ENCODE data around the gene SMG9.

Gene SMG9

DNA sequence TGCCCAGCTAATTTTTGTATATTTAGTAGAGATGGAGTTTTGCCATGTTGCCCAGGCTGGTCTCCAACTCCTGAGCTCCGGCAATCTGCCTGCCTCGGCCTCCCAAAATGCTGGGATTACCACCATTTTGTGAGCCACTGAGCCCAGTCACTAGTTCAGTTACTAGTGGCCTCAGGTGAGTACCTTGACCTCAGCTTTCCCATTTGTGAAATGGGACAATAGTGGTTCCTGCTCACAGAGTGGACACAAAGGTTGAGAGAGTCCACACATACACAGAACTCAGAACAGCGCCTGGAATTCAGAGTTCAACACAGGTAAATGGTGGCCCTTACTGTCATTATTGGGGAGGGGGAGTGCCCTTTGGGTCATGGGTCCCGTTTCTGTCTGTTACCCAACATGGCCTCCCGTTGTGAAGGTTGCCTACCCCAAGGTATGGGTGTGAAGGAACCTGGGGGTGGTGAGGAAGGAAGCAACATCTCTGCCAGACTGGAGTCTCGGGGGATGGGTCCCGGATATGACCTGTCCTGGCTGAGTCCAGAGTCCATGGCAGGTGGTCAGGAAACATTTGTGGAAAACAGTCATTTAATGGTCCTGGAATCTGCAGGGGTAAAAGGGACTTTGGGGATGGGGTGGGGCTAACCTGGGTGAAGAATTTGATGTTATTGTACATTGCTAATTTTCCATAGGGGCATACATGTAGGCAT lies 50.6 kb downstream of the SMG9 start:
- Histone ChIP-seq H3K27me3 (replicated peaks) (no peaks in the 10 kb centered on the region), H3K36me3 (replicated peaks) (no peaks in the 10 kb centered on the region), H3K27ac (no peak overlapping the region), H3K4me3 (ENCODE audit: low read depth, low read length) (no peak overlapping the region)
- TF ChIP-seq, protein P1, sequence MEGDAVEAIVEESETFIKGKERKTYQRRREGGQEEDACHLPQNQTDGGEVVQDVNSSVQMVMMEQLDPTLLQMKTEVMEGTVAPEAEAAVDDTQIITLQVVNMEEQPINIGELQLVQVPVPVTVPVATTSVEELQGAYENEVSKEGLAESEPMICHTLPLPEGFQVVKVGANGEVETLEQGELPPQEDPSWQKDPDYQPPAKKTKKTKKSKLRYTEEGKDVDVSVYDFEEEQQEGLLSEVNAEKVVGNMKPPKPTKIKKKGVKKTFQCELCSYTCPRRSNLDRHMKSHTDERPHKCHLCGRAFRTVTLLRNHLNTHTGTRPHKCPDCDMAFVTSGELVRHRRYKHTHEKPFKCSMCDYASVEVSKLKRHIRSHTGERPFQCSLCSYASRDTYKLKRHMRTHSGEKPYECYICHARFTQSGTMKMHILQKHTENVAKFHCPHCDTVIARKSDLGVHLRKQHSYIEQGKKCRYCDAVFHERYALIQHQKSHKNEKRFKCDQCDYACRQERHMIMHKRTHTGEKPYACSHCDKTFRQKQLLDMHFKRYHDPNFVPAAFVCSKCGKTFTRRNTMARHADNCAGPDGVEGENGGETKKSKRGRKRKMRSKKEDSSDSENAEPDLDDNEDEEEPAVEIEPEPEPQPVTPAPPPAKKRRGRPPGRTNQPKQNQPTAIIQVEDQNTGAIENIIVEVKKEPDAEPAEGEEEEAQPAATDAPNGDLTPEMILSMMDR (IDR thresholded peaks at IDR 0.05; ENCODE audit: low read depth, low read length, missing control alignments): no peak
- DNase-seq: no peak
- in situ Hi-C loops (cut with HindIII; ENCODE audit: low pct_ligation_motif_present, low sequenced_read_pairs): no loop called here

DNA sequence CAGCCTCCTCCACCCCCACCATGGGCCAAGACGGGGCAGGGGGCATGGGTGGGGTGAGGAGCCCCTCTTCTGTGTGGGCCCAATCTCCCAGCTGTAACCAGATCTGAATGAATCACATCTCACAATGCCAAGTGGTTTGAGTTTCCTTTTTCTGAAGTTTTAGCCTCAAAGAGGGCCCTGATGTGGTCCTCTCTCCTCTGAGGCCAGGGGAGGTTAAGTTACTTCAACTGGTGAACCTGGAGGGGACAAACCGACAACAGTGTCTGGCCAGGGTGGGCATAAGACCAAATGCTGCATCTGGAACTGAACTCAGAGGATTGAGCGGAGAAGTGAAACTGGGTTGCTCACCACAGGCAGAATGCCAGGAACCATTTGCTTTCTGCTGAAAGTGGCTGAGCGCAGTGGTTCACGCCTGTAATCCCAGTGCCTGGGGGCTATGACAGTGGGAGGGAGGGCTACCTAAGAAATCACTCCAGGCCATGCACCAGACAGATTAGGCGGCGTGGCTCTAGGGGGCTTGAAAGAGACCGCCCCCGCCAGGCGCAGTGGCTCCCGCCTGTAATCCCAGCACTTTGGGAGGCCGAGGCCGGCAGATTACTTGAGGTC lies 54.3 kb downstream of the SMG9 start:
- Histone ChIP-seq H3K27ac (peak overlapping the region; percentile 87), H3K36me3 (replicated peaks) (no peaks in the 10 kb centered on the region), H3K27me3 (replicated peaks) (no peaks in the 10 kb centered on the region), H3K4me3 (ENCODE audit: low read depth, low read length) (no peak overlapping the region)
- peak; percentile 41 for DNase-seq
- TF ChIP-seq, protein P1 (IDR thresholded peaks at IDR 0.05; ENCODE audit: low read depth, low read length, missing control alignments): no peak
- in situ Hi-C loops (cut with HindIII; ENCODE audit: low pct_ligation_motif_present, low sequenced_read_pairs): no loop called here

DNA sequence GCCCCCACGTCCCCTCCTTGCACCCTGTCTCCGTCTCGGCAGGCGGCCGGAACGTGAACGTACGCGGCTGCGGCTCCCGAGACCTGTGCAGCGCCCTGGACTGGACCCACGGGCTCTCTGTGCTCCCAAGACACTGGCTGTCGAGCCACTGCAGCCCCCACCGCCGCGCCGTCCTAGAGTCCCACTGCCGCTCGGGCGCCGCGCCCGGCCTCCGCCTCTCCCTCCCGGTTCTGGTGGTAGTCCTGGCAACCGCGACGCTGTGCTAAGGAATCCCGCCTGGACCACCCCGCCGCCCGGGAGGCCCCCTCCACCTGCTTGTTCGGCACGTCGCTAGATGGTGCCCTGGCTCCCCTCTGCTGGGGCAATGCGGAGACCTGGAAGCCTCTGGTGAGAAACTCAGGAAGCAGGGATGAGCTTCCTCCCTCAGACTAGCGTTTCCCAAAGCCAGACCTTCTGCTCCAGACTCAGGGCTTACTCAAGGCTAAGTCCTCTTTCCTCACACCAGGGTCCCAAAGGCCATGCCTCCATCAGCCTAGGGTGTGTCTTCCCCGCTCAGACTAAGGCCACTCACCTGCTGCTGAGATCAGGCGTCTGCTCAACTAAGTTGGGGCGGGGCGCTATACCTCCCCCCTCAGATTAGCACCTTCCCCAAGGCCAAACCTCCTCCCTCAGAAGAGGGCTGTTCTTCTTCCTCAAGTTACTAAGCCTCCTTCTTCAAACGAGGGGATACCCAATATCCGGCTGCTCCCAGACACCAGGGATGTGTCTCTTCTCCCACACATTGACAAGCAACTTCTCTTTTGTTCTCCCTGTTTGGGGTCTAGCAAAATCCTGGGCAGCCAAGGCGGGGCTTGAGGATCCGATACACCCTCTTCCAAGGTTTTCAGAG lies 55.0 kb downstream of the SMG9 start:
- Histone ChIP-seq H3K36me3 (replicated peaks) (no peaks in the 10 kb centered on the region), H3K4me3 (ENCODE audit: low read depth, low read length) (peak overlapping the region; percentile 42), H3K27ac (peak overlapping the region; percentile 87), H3K27me3 (replicated peaks) (no peaks in the 10 kb centered on the region)
- in situ Hi-C loops (cut with HindIII; ENCODE audit: low pct_ligation_motif_present, low sequenced_read_pairs): no loop called here
- TF ChIP-seq, protein P1 (IDR thresholded peaks at IDR 0.05; ENCODE audit: low read depth, low read length, missing control alignments): peak; percentile 25
- DNase-seq: peak; percentile 11

DNA sequence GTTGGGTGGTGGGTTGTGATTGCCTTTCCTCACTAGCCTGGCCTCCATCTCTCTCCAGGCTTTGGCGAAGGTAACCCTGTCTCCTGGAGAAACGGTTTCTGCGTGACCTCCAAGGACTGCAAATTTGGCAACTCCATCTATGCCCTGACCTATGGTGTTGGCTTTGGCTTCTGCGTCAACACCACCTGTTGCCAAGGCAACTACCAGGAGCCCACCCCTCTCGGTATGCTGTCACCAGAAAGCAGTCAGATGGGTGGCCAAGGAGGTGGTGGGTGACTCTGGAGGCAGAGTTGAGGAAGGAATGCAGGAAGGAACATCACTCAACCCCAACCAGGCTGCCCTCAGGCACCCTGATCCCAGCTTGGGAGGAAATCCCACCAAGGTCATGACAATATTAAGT lies 57.5 kb downstream of the SMG9 start:
- no peak for DNase-seq
- in situ Hi-C loops (cut with HindIII; ENCODE audit: low pct_ligation_motif_present, low sequenced_read_pairs): no loop called here
- Histone ChIP-seq H3K4me3 (ENCODE audit: low read depth, low read length) (no peak overlapping the region), H3K27ac (no peak overlapping the region), H3K36me3 (replicated peaks) (no peaks in the 10 kb centered on the region), H3K27me3 (replicated peaks) (no peaks in the 10 kb centered on the region)
- TF ChIP-seq, protein P1 (IDR thresholded peaks at IDR 0.05; ENCODE audit: low read depth, low read length, missing control alignments): no peak

DNA sequence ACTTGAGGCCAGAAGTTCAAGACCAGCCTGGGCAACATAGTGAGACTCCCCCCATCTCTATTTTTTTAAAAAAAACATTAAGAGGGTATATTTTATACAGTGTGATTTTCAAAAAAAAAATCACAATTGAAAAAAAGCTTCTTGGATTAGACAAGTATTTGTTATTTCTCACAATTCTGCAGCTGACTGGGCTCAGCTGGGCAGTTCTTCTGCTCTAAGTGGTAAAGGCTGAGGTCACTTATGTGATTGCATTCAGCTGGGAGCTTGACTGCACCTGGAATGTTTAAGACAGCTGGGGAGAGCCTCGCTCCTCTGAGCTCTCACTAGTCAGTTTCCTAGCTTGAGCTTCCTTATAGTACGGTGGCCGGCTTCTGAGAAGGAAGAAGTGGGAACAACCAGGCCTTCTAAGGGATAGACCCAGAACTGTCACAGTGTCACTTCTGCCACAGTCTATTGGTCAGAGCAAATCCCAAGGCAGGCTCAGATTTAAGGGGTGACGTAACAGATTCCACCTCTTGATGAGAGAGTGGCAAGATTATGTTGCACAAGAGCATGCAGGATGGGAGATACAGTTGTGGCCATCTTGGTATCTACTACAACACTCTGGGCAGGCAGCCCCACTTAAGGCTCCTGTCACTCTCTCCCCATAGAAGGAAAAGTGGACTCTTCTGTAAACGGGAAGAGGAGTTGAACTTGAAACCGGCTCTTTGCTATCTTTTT lies 58.6 kb downstream of the SMG9 start:
- H3K27me3 ChIP-seq (replicated peaks): no peaks in the 10 kb centered on the region
- in situ Hi-C loops (cut with HindIII; ENCODE audit: low pct_ligation_motif_present, low sequenced_read_pairs): no loop called here
- no peaks in the 10 kb centered on the region for H3K36me3 ChIP-seq (replicated peaks)
- no peak overlapping the region for H3K4me3 ChIP-seq (ENCODE audit: low read depth, low read length)
- H3K27ac ChIP-seq: no peak overlapping the region
- TF ChIP-seq, protein P1 (IDR thresholded peaks at IDR 0.05; ENCODE audit: low read depth, low read length, missing control alignments): no peak
- DNase-seq: no peak
